Osteocyte (in vitro differentiated cells): ENCODE results near the gene POLD1. TPM values are rescaled to one million over a fixed set of nuclear protein-coding genes. Genes with fewer than 3 reads are reported as not detected.

Experiments used
- DNase-seq: peaks from one replicate; pipeline ENCODE4 v3.0.0; 2021; ENCODE audit warnings: mixed read lengths; ENCODE audit not compliant: unreplicated experiment; ENCODE audit errors: extremely low spot score
- H3K27ac Mint-ChIP-seq: one replicate; pipeline ENCODE4 v1.8.0; 2021; ENCODE audit warnings: mild to moderate bottlenecking, mixed read lengths; ENCODE audit not compliant: unreplicated experiment
- H3K27me3 Mint-ChIP-seq: one replicate; pipeline ENCODE4 v1.8.0; 2021; ENCODE audit warnings: mixed read lengths; ENCODE audit not compliant: unreplicated experiment
- H3K36me3 Mint-ChIP-seq: one replicate; pipeline ENCODE4 v1.8.0; 2021; ENCODE audit warnings: mixed read lengths; ENCODE audit not compliant: unreplicated experiment
- H3K4me1 Mint-ChIP-seq: one replicate; pipeline ENCODE4 v1.8.0; 2021; ENCODE audit warnings: mixed read lengths; ENCODE audit not compliant: unreplicated experiment
- H3K4me3 Mint-ChIP-seq: one replicate; pipeline ENCODE4 v1.8.0; 2021; ENCODE audit warnings: mild to moderate bottlenecking, moderate library complexity, mixed read lengths; ENCODE audit not compliant: unreplicated experiment
- H3K9me3 Mint-ChIP-seq: one replicate; pipeline ENCODE4 v1.8.0; 2021; ENCODE audit warnings: mixed read lengths; ENCODE audit not compliant: unreplicated experiment
- CTCF ChIP-seq: fragments of 200-600 bp; sonication (generic); IDR thresholded peaks from 2 replicates; pipeline ENCODE4 v1.5.0; 2021; ENCODE audit warnings: antibody characterized with exemption, mild to moderate bottlenecking, moderate library complexity
- total RNA-seq: library from RNA; stranded (reverse); gene quantifications from 2 replicates; pipeline ENCODE4 v1.2.1, GENCODE V29; 2021

Gene POLD1
- total RNA-seq, 1 donor from 2014 or later: 19.6 TPM

- Mint-ChIP-seq H3K36me3 (peaks cover 28% of the 10 kb centered on the region), H3K27ac (no peak overlapping the region), H3K4me3 (no peak overlapping the region), H3K9me3 (no peaks in the 10 kb centered on the region), H3K4me1 (peaks cover 9% of the 10 kb centered on the region), H3K27me3 (no peaks in the 10 kb centered on the region)
- DNase-seq: no peak
- no peak for TF ChIP-seq CTCF
Measured at GRCh38 chr19:50378169-50378862, 5.8 kb upstream of the POLD1 start.

- Mint-ChIP-seq H3K9me3 (no peaks in the 10 kb centered on the region), H3K4me3 (no peak overlapping the region), H3K4me1 (peaks cover 12% of the 10 kb centered on the region), H3K36me3 (peaks cover 28% of the 10 kb centered on the region), H3K27ac (no peak overlapping the region), H3K27me3 (no peaks in the 10 kb centered on the region)
- no peak for TF ChIP-seq CTCF
- DNase-seq: no peak
Measured at GRCh38 chr19:50378863-50379236, 5.3 kb upstream of the POLD1 start.

GRCh38 chr19:50379602-50380001, 4.5 kb upstream of the POLD1 start:
- H3K4me3 Mint-ChIP-seq: no peak overlapping the region
- DNase-seq: no peak
- peaks cover 28% of the 10 kb centered on the region for H3K36me3 Mint-ChIP-seq
- H3K27me3 Mint-ChIP-seq: no peaks in the 10 kb centered on the region
- no peak overlapping the region for H3K27ac Mint-ChIP-seq
- peaks cover 12% of the 10 kb centered on the region for H3K4me1 Mint-ChIP-seq
- H3K9me3 Mint-ChIP-seq: no peaks in the 10 kb centered on the region
- TF ChIP-seq CTCF: no peak

- Mint-ChIP-seq H3K27ac (no peak overlapping the region), H3K27me3 (no peaks in the 10 kb centered on the region), H3K36me3 (peaks cover 28% of the 10 kb centered on the region), H3K4me3 (no peak overlapping the region), H3K4me1 (peaks cover 18% of the 10 kb centered on the region), H3K9me3 (no peaks in the 10 kb centered on the region)
- no peak for TF ChIP-seq CTCF
- DNase-seq: no peak
Measured at GRCh38 chr19:50380137-50380536, 4.0 kb upstream of the POLD1 start.

- Mint-ChIP-seq H3K36me3 (peaks cover 28% of the 10 kb centered on the region), H3K27me3 (no peaks in the 10 kb centered on the region), H3K9me3 (no peaks in the 10 kb centered on the region), H3K4me1 (peaks cover 20% of the 10 kb centered on the region), H3K27ac (no peak overlapping the region), H3K4me3 (no peak overlapping the region)
- TF ChIP-seq CTCF: no peak
- DNase-seq: no peak
Measured at GRCh38 chr19:50380751-50381151, 3.4 kb upstream of the POLD1 start.
